HEK293T (cell line): Measurements from ENCODE around the gene SNCB.
A peak's percentile ranks its signal among the peaks of the same experiment; 100 is the strongest.

Source experiments
- CTCF ChIA-PET: fragments of 350-600 bp; formaldehyde crosslinking; extraction: SDS; loops from one replicate; lab custom pipeline; 2021; ENCODE audit warnings: antibody characterized with exemption, inconsistent platforms; lab: Yijun Ruan, JAX
- POLR2A ChIA-PET: fragments of 350-600 bp; formaldehyde crosslinking; extraction: SDS; loops from one replicate; lab custom pipeline; 2020; ENCODE audit warnings: antibody characterized with exemption, inconsistent platforms; lab: Yijun Ruan, JAX
- DNase-seq: peaks from one replicate; pipeline ENCODE4 v3.0.0; 2012; ENCODE audit warnings: mixed read lengths; ENCODE audit errors: extremely low spot score
- ARNT ChIP-seq: fragments of 450-650 bp; IDR thresholded peaks from 2 replicates; pipeline ENCODE4 v1.6.1; 2017; ENCODE audit warnings: mild to moderate bottlenecking
- BHLHE40 ChIP-seq: fragments of 450-650 bp; IDR thresholded peaks from 2 replicates; pipeline ENCODE4 v1.6.1; 2016; ENCODE audit warnings: mild to moderate bottlenecking, moderate library complexity, borderline replicate concordance
- CTBP1 ChIP-seq: fragments of 450-650 bp; IDR thresholded peaks from 2 replicates; pipeline ENCODE4 v1.6.1; 2016; ENCODE audit warnings: borderline replicate concordance
- ELF4 ChIP-seq: fragments of 450-650 bp; IDR thresholded peaks from 2 replicates; pipeline ENCODE4 v1.6.1; 2017; ENCODE audit warnings: antibody characterized with exemption
- FOXA1 ChIP-seq: fragments of 450-650 bp; IDR thresholded peaks from 2 replicates; pipeline ENCODE4 v1.6.1; 2016; ENCODE audit warnings: mild to moderate bottlenecking
- FOXK2 ChIP-seq: fragments of 450-650 bp; IDR thresholded peaks from 2 replicates; pipeline ENCODE4 v1.6.1; 2016; ENCODE audit warnings: mild to moderate bottlenecking
- FOXM1 ChIP-seq: fragments of 450-650 bp; IDR thresholded peaks from 2 replicates; pipeline ENCODE4 v1.6.1; 2017; ENCODE audit warnings: mild to moderate bottlenecking, borderline replicate concordance
- HDGF ChIP-seq: fragments of 450-650 bp; IDR thresholded peaks from 2 replicates; pipeline ENCODE4 v1.6.1; 2017; ENCODE audit warnings: antibody characterized with exemption, borderline replicate concordance
- L3MBTL2 ChIP-seq: fragments of 450-650 bp; conservative IDR thresholded peaks from 2 replicates; pipeline ENCODE4 v1.6.1; 2016; ENCODE audit warnings: mild to moderate bottlenecking
- LEF1 ChIP-seq: fragments of 450-650 bp; IDR thresholded peaks from 2 replicates; pipeline ENCODE4 v1.6.1; 2017; ENCODE audit warnings: mild to moderate bottlenecking, borderline replicate concordance
- NFRKB ChIP-seq: fragments of 450-650 bp; IDR thresholded peaks from 2 replicates; pipeline ENCODE4 v1.6.1; 2016; ENCODE audit warnings: mild to moderate bottlenecking, moderate library complexity
- SP1 ChIP-seq: fragments of 450-650 bp; IDR thresholded peaks from 2 replicates; pipeline ENCODE4 v1.6.1; 2017
- SUZ12 ChIP-seq: fragments of 450-650 bp; IDR thresholded peaks from 2 replicates; pipeline ENCODE4 v1.6.1; 2016; ENCODE audit warnings: mild to moderate bottlenecking
- TARDBP ChIP-seq: fragments of 450-650 bp; IDR thresholded peaks from 2 replicates; pipeline ENCODE4 v1.6.1; 2016
- ZNF384 ChIP-seq: fragments of 450-650 bp; IDR thresholded peaks from 2 replicates; pipeline ENCODE4 v1.6.1; 2016
- TF ChIP-seq, protein P1 (sequence below): fragments of 450-650 bp; IDR thresholded peaks from 2 replicates; pipeline ENCODE4 v1.6.1; 2016

SNCB gene

DNA sequence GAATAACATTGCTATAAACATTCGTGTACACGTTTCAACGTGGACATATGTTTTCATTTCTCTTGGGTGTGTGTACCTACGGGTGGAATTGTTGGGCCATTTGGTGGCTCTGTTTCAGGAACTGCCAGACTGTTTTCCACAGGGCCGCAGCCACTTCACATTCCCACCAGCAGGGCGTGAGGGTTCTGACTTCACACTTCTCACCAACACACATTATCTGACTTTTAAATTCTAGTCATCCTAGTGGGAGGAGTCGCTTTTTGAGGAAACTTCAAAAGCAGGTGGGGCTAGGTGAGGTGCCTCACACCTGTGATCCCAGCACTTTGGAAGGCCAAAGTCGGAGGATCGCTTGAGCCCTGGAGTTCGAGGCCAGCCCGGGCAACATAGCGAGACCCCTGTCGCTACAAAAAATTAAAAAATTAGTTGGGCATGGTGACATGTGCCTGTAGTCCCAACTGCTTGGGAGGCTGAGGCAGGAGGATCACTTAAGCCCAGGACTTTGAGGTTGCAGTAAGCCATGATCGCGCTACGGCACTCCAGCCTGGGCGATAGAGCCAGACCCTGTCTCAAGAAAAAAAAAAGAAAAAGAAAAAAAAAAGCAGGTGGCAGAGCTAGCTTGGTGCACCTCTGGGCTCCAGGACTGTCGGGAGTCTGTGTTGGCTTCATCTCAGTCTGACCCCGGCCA, 45.5 kb upstream of the SNCB start:
- ChIA-PET CTCF (interaction anchor here (0.6 to 1.5 kb wide), 3 partner anchors 18 to 220 kb away, joined by 3 read pairs; no protein-coding TSS in a partner anchor), POLR2A (interaction anchor here (0.5 kb wide), 1 partner anchor 466 kb away, joined by 3 read pairs; no protein-coding TSS in a partner anchor)
- peak; percentile 52 for DNase-seq
- TF ChIP-seq, protein P1, sequence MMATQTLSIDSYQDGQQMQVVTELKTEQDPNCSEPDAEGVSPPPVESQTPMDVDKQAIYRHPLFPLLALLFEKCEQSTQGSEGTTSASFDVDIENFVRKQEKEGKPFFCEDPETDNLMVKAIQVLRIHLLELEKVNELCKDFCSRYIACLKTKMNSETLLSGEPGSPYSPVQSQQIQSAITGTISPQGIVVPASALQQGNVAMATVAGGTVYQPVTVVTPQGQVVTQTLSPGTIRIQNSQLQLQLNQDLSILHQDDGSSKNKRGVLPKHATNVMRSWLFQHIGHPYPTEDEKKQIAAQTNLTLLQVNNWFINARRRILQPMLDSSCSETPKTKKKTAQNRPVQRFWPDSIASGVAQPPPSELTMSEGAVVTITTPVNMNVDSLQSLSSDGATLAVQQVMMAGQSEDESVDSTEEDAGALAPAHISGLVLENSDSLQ: no peak
- no peak for TF ChIP-seq BHLHE40
- TF ChIP-seq SP1: no peak
- TF ChIP-seq TARDBP: no peak
- no peak for TF ChIP-seq FOXA1
- TF ChIP-seq FOXK2: no peak
- no peak for TF ChIP-seq ARNT
- TF ChIP-seq SUZ12: no peak
- no peak for TF ChIP-seq ELF4
- TF ChIP-seq L3MBTL2: no peak; the same call in 1 of the 2 replicates
- no peak for TF ChIP-seq ZNF384

DNA sequence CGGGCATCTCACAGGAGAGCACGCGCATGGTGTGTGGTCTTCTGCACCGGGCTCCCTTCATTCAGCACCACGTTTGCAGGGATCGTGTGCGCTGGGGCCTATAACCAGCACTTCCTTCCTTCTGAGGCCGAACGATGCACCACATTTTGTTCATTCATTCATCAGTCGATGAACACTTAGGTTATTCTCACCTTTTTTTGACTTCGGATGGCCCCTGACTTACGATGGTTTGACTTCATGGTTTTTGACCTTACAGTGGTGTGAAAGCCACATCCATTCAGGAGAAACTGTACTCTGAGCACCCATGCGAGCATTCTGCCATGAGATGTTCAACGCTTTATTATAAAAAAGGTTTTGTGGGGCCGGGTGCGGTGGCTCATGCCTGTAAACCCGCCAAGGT, 44.5 kb upstream of the SNCB start:
- TF ChIP-seq L3MBTL2 (no peak), HDGF (no peak), ARNT (no peak), FOXM1 (no peak), ELF4 (no peak), TARDBP (no peak), CTBP1 (no peak), FOXA1 (no peak), ZNF384 (no peak), SP1 (no peak), BHLHE40 (no peak), SUZ12 (no peak)
- CTCF ChIA-PET: interaction anchor here (0.9 to 2.8 kb wide), 2 partner anchors 14 to 221 kb away, joined by 3 to 10 read pairs; no protein-coding TSS in a partner anchor
- POLR2A ChIA-PET: no interaction called here
- no peak for DNase-seq

DNA sequence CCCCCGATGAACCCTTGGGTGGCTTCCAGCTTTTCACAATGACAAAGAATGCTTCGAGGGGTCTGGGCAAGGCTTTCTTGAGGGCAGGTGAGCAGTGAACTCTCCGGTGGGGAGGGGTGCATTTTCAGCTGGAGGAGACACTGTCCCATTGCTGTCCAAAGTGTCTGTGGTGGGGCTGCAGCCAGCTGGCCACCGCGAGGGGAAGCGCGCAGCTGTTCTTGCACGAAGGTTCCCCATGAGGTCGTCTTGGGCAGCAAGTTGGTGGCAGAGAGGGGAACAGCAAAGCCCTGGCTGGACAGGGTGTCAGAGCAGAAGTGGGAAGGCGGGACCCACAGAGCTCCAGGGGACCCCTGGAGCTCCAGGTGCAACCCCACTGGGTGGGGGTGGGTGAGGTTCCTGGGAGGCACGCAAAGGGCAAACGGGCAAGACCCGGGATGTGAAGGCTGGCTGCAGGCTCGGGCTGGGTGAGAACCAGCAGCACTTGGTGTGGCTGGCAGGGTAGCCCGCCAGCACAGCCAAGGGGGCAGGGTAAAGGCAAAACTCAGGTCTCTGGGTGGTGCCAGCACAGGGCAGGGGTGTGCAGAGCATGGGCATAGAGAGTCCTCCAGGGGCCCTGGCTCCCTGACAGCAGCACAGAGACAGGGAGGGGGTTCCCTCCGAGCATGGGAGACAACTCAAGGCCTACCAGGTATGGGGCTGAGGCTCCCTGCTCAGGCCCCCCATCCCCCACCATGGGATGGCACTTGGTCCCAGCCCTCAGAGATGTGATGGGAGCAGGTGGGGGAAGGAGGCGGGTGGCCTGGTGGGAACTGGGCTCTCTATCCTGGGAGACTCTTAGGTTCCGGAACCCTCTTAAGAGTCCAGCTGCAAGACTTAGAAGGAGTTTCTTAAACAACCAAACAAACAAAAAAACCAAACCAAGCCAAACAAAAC, 43.6 kb upstream of the SNCB start:
- no peak for DNase-seq
- TF ChIP-seq LEF1 (no peak), L3MBTL2 (no peak)
- POLR2A ChIA-PET: no interaction called here
- CTCF ChIA-PET: interaction anchor here (2.8 kb wide), 1 partner anchor 13 kb away, joined by 10 read pairs; no protein-coding TSS in a partner anchor

DNA sequence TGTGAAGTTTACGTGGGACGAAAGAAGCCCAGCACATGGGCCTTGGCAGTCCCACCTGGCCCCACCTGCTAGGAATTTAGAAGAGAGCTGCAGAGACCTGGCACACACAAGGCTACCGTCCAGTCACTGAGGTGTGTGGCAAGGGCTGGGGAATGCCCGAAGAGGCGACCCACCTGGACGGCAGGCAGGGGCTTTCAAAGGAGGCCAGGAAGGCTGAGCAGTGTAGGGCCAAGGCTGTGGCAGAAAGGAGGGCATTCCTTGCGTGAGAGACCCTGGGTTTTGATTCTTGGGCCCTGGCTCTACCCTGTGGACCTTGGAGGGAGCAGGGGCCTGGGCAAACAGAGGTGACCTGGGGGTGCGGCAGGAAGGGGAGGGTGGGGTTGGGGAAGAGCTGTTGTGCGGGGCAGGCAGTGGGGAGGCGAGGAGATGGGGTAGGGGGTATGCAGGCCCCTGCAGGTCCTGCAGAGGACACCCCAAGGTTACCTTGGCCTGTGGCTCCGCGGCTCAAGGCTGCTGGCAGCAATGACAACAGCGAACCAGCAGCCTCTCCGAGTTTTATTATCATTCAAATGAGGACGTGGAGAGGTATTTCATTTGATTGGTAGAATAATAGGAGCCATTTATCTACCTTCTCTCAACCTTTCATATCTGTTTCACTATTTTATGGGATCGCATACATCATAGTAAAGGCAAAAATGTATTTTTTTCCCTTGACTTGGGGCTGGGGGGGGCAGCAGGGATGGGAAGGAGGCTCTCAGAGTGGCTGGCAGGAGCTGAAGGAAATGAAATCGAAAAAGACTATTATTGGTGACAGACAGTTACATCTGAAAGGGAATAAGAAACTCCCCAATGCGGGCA, 41.8 kb upstream of the SNCB start:
- TF ChIP-seq SP1 (no peak), HDGF (no peak), ZNF384 (no peak)
- no peak for DNase-seq
- CTCF ChIA-PET: interaction anchor here (1.0 to 2.8 kb wide), 2 partner anchors 11 to 12 kb away, joined by 3 to 10 read pairs; no protein-coding TSS in a partner anchor
- POLR2A ChIA-PET: no interaction called here

DNA sequence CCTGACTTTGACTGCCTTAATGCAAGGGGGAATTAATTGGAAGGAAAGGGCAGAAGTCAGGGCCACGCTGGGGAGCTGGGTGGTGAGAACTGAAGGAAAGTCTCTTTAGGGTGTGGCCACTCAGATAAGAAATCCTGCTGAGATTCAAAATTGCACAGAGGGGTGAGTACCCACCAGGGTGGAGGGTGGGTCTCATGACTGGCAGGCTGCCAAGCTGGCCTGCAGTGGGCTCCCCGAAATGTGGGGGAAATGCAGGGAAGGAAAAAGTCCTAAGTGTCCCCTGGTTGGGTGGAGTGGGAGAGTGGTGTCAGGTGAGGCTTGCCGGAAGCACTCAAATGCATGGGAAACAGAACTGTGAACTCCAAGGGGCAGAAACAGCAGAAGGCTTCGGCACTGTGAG, 41.1 kb upstream of the SNCB start:
- no peak for DNase-seq
- ChIA-PET POLR2A (no interaction called here), CTCF (interaction anchor here (1.0 kb wide), 1 partner anchor 11 kb away, joined by 3 read pairs; no protein-coding TSS in a partner anchor)
- TF ChIP-seq HDGF (no peak), CTBP1 (no peak), FOXA1 (no peak), L3MBTL2 (no peak), SUZ12 (no peak), TARDBP (no peak), NFRKB (no peak), ELF4 (no peak), FOXK2 (no peak), ARNT (no peak), LEF1 (no peak), ZNF384 (no peak), SP1 (no peak), BHLHE40 (no peak), FOXM1 (no peak)
- TF ChIP-seq, protein P1: no peak

DNA sequence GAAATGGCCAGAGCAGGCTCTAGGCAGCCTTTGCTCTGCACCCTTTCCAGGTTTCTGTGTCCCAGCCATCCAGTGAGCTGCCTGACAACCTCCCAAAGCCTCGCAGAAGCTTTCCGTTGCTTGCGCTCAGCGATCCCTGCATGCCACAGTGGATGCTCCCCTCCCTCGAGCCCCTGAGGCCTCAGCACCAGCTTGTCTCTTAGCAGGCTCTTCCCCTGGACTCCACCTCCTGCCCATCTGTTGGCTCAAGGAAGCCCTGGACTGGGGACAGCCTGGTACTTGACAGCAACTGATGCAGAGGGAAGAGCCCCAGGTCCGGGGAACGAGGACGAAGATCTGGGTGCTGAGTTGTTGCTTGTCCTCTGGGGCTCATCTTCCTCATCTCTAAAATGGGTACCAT, 40.1 kb upstream of the SNCB start:
- POLR2A ChIA-PET: interaction anchor here (0.7 kb wide), 1 partner anchor 10 kb away, joined by 4 read pairs; no protein-coding TSS in a partner anchor
- CTCF ChIA-PET: interaction anchor here (1.4 to 2.9 kb wide), 2 partner anchors 10 to 12 kb away, joined by 5 to 28 read pairs; no protein-coding TSS in a partner anchor
- TF ChIP-seq FOXA1 (no peak), SUZ12 (no peak), ZNF384 (no peak), NFRKB (no peak), SP1 (no peak), FOXK2 (no peak), TARDBP (no peak), L3MBTL2 (no peak), HDGF (no peak), CTBP1 (no peak), BHLHE40 (no peak), ELF4 (no peak), LEF1 (no peak)
- DNase-seq: no peak
